G401.6 (cell line): ENCODE measurements around the gene CACNG6.

ENCODE experiments used
- FAIRE-seq: peaks from 2 replicates; lab custom pipeline; 2012; peaks lifted over from hg19 to GRCh38; lab: Jason Lieb, UNC

Gene CACNG6, protein sequence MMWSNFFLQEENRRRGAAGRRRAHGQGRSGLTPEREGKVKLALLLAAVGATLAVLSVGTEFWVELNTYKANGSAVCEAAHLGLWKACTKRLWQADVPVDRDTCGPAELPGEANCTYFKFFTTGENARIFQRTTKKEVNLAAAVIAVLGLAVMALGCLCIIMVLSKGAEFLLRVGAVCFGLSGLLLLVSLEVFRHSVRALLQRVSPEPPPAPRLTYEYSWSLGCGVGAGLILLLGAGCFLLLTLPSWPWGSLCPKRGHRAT

DNA sequence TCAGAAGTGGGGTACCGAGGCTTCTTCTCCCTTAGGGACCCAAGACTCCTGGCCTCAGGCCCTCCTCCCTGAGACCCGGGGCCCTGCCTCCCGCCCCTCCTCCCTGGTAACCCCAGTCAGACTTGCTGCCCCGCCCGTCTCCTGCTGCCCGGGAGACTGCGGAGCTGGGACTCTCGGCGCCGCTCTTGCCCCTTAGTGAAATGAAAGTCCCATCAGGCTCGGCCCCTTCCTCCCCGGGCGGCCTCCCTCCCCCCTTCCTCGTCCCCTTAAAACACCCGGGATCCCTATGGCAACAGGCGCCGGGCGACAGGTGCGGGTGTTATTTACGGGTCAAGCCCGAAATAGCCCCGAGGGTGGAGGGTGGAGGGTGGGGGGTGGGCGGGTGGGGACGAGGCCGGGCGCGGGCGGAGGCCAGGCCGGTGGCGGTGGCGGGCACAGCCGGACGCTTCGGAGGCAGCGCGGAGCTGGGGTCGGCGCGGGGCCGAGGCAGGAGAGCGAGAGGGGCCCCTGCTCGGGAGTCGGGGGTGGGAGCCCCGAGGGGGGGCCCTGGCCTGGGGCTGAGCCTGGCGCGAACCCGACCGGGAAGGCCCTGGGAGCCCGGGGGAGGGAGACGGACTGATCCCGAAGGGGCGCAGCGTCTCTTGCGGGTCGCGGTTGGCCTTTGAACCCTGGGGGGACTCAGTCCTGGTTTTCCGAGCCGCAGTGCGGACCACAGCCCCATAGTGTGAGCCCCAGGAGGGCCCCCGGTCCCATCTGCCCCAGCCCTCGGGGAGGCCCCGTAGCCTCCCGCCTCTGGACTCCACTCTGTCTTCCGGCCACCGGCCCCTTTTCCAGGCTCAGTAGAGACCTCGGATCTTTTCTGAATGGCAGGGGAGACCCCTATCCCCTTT, at the start of gene CACNG6:
CACNG6 (plus strand) TSS at position 414 of the 890 bp plus-strand sequence. CDS start 1,241 bp downstream, outside the sequence.
- no peak for FAIRE-seq

DNA sequence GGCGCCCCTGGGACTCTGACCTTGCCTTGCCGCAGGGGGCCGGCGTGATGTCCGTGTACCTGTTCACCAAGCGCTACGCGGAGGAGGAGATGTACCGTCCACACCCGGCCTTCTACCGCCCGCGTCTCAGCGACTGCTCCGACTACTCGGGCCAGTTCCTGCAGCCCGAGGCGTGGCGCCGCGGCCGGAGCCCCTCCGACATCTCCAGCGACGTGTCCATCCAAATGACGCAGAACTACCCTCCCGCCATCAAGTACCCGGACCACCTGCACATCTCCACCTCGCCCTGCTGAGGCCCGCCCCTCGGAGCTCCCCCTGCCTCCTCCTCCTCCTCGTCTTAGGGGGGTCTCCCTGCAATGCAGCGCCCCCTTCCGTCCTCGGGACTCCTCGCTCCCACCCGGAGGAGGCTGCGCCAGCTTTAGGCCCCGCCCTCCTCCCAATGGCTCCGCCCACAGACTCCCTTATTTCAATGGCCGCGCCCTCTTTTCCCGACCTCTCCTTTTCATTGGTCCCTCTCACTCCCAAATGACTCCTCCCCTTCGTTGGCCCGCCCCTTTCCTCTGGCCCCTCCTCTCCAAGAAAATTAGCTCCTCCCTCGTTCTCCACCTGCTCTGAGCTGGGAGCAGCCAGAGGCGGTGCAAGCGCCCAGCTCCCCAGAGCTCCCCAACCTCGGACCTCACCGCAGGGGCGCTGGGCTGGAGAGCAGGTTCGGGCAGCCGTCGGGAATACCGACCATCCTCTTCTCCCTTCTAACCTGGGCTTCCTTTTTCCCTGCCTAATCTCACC, 49.2 kb upstream of the CACNG6 start:
- no peak for FAIRE-seq

DNA sequence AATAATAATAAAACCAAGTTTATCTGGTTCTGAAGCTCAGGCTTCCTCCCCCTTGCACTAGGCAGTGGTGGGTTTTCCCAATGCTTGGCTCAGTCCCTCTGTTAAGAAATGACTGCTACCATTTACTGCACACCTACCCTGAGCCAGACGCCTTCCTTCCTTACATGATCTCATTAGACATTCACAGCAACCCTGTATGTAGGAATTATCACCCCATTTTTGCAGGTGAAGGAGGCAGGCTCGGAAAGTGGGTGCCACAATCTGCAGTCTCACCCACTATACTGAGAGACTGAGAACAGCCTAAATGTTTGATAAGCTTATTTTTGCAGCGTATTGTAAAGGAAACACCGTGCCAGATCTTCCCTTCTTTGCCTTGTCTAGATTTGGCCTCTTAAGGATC, 47.0 kb upstream of the CACNG6 start:
- FAIRE-seq = no peak

DNA sequence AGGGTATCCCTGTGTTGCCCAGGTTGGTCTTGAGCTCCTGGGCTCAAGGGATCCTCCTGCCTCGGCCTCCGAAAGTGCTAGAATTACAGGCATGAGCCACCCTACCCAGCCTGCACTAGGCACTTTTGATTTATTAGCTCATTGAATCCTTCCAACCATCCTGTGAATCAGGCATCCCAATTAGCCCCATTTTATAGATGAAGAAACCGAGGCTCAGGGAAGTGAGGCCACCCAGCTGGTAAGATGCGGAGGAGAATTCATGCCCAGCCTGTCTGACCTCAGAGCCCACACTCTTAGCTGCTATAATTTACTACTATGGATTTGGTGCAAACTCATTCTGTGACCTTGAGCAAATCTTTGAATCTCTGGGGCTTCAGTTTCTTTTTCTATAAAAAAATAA, 46.5 kb upstream of the CACNG6 start:
- no peak for FAIRE-seq

DNA sequence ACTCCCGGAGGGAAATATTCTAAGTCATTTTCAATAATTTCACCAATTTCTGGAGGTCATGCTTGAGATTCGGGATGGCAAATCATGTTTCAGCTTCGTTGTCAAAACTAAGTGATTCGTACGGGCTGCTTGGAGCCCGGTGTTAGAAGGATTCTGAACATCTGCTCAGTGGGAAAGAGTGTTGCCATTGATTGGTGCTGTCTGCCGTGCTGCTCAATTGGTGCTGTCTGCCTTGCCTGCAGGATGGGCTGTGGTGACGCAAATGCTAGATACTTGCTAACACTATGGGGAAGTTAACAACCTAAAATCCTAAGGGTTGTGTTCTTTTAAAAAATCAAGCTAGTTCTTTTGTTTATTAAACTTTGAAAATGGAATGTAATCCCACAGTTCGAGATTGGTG, 46.0 kb upstream of the CACNG6 start:
- FAIRE-seq = peak; percentile 71

DNA sequence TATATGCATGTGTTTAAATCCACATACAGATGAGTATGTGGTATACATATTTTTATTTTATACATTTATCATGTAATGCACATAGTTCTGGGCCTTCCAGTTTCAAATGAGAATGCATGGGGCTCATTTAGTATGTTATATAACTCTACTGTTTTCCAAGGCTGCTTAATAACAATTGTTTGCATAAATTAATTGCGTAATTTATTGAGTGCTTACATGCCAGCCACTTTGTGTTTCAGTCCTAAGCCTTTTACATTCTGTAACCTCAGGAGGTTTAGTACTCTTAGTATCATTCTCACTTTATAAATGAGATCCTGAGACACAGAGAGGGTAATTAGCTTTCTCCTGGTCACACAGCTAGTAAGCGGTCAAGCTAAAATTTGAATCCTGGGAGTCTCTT, 45.4 kb upstream of the CACNG6 start:
- no peak for FAIRE-seq

DNA sequence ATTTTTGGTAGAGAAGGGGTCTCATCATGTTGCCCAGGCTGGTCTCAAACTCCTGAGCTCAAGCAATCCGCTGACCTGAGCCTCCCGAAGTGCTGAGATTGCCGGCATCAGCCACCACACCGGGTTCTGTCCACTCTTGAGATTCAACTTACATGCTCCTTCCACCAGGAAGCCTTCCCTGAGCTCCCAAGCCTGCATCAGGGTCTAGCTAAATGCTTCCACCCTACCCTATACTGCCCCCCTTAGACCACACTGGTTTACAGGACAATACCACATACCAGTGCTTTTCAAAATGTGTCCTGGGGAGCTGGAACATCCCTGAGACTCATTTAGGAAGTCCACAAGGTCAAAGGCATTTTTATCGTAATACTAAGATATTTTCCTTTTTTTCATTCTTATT, 43.8 kb upstream of the CACNG6 start:
- peak; percentile 86 for FAIRE-seq

DNA sequence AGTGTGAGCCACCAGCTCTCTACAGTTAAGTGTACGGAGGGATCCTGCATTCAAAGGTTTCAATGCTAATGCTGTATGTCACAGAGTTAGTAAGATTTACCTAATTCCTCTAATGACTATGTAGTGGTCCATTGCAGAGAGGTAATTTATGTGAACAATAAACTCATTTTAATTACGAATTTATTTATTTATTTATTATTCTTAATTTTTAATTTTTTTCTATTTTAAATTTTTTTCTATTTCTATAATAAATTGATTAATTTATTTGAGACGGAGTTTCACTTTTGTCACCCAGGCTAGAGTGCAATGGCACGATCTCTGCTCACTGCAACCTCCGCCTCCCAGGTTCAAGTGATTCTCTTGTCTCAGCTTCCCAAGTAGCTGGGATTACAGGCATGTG, 42.8 kb upstream of the CACNG6 start:
- peak; percentile 62 for FAIRE-seq

DNA sequence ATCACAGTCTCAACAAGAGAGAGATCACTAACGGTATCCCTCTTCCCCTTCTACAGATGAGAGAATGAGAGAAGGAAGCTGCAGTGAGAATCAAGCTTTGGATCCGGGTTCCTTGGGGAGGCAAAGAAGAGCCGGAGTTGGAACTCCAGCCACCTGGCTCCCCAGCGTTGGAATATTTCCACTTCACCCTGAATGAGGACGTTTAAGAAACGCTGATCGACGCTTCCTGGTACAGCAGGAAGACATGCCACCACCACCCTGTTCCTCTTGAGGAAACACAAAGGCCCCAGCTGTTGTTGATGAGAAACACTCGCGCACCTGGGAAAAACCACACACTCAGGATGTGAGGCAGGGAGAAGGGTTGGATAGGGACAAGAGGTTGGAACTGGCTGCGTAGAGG, 40.0 kb upstream of the CACNG6 start:
- no peak for FAIRE-seq

DNA sequence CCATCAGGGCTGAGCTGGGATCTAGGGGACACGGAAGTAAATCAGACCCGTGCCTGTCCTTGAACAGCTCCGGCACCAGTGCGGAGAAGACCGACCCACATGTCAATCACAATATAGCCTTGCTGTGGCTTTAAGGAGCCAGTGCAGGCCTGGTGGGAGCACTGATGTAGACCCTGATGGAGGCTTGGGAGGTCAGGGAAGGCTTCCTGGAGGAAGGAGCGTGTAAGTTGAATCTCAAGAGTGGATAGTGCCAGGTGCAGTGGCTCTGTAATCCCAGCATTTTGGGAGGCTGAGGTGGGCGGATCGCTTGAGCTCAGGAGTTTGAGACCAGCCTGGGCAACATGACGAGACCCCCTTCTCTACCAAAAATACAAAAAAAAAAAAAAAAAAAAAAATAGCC, 39.5 kb upstream of the CACNG6 start:
- no peak for FAIRE-seq

DNA sequence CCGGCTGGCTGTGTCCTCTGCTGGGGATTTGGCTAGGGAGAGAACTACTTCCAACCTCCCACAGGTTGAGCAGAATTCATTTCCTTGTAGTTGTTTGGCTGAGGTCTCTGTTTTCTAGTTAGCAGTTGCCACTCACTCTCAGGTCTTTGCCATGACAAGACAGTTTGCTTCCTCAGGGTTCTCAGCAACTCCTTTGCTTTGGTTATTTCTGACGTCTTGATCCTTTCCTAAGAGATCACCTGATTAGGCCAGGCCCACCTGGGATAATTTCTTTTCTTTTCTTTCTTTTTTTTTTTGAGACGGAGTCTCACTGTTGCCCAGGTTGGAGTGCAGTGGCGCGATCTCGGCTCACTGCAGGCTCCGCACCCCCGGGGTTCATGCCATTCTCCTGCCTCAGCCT, 38.1 kb upstream of the CACNG6 start:
- no peak for FAIRE-seq

DNA sequence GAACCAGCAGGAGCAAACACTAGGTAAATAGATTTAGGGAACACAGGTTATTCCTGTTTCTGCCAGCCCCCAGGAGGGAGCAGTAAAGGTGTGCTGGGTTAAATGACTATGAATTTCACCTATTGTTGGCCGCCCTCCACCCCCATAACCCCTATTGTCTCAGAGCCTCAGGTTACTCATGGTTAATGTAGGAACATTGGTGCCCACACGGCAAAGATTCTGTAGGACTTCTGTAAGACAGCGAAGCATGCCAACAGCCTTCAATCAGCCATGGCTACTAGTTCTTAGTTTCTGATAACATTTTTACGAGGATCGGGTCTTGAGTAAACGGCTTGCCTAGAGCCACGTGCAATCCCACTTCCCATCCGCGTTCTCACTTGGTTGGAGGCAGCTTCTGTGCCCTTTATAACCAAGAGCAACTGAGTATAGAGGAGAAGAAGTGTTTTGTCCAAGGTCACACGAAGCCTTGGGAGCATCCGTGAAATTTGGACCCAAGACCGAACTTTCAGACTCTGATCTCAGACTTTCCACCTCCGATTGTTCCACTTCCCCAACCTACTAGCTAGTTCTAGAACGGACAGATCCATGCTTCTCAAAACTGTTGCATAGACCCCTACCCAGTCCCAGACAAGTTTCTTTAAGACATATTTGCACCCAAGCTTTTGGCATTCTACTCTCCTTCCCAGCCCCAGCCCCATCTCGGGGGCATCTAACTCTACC, 33.8 kb upstream of the CACNG6 start:
- FAIRE-seq = no peak

DNA sequence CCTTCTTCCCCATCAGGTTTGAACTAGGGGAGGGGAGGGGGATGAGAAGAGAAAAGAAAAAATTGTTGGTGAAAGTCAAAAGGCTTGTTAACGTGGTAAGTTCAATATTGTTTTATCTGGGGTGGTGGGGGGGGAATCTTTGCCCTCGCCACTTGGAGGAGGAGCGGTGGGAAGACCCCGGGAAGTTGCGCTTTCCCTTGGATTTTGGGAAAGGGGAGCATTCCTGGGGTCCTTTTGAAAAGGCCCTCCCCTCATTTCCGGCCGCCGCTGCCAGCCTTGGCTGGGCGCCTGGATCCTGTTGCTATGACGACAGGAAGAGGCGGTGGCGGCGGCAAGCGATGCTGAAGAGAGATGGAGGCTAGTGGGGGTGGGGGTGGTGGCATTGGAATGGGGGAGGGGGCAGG, 33.3 kb upstream of the CACNG6 start:
- no peak for FAIRE-seq

DNA sequence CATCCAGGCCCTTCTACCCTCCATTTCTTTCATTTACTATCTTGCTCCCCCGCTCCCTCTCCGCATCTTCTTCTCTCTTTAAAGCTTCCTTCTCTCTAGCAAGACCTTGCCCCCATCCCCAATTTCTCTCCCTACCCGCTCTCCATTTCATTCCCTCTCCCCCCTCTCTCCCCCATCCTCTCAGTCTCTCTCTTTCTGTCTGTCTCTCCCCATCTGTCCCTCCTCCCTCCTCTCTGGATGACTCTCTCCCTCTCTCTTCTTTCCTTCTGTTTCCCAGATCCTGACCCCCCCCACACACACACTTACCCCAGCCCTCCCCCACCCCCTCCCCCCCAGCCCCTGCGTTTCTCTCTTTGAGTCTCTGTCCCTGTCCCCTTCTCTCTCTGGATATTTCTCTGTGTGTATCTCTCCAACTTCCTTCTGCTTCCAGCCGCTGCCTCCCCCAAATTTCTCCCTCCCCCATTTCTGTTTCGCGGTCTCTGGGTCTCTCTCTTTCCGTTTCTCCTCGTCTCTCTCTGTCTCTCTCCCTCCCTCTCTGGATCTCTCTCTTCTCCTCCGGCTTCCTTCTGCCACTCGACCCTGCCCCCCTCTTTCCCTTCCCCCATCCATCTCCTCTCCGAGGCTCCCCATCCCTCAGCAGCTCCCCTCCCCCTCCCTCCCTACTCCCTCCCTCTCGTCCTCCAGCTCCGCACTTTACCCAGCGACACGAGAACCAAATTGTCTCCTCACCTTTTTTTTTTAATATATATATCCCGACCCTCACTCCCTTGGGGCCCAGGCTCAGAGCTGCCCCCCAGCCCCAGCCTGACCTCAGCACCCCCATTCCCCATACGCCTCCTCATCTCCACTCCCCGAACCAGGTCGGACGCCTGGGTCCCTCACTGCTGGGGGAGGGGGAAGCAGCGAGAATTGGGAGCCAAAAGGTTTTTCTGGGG, 32.3 kb upstream of the CACNG6 start:
- FAIRE-seq = no peak

DNA sequence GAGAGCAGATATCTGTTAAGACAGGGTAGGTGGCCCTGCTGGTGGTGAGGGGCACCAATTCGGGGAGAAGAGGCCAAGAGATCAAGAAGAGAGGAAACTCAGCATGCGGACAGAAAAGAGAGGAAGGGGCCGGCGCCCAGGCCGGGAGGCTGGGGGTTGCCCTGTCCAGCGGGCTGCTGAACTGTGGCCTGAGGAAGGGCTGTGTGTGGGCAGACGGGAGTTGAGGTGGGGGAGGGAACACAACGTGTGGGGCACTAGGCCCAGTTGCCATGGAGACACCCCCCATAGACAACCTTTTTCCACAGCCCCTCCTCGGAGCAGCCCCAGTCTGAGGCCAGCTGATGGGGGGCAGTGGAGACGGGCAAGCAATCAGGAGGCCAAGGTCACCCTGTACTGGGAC, 31.2 kb upstream of the CACNG6 start:
- no peak for FAIRE-seq

DNA sequence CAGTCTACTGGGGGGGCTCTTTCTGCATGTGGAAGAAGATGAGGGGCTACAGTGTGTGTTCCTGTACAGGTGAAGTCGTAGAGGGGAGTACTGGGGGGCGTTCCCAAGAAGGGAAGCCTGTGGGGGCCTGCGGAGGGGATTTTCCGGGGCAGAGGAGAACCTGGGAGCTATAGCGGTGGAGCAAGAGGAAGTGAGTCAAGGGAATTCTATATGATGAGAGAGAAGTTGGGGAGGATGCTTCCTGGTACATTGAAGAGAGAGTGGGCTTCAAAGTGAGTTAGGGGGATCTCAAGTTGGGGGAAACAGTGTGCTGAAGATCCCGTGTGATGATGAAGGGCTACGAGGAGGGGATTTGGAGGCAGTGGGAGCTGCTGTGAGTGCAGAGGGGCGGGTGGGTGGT, 30.6 kb upstream of the CACNG6 start:
- FAIRE-seq = no peak

DNA sequence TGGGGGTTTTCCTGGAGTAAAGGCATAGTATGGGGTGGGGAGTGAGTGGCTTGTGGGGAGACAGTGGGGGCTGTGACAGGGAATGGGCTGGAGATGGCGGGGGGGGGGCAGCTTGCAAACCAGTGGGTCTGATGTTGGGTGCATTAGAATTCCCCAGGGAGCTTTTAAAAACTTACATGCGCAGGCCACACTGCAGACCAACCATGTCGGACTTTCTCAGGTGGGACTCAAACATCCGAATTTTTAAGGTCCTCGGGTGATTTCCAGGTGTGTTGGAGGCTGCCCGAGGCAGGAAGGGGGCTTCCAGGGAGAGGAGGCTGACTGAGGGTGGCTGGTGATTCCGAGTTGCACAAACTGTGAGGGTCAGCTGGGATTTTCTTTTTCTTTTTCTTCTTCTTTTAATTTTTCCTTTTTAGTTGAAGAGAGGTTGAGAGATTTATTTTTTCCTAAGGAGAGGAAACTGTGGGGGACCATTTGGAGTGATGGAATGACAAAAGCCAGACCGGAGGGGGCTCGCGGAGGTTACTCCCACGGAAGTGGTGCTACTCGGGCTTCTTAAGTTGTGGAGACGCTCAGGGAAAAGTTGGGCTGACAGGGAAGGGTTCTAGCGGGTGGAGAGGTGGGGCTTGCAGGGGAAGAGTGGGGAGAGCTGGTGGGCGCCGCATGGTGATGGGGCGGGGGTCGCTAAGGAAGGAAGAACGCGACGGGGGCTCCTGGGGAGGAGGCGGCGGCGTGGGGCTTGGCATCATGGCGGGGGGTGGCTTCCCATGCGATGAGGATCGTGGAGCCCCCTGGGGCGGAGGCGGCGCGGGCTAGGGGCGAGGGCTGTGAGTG, 29.7 kb upstream of the CACNG6 start:
- peak; percentile 67 for FAIRE-seq

DNA sequence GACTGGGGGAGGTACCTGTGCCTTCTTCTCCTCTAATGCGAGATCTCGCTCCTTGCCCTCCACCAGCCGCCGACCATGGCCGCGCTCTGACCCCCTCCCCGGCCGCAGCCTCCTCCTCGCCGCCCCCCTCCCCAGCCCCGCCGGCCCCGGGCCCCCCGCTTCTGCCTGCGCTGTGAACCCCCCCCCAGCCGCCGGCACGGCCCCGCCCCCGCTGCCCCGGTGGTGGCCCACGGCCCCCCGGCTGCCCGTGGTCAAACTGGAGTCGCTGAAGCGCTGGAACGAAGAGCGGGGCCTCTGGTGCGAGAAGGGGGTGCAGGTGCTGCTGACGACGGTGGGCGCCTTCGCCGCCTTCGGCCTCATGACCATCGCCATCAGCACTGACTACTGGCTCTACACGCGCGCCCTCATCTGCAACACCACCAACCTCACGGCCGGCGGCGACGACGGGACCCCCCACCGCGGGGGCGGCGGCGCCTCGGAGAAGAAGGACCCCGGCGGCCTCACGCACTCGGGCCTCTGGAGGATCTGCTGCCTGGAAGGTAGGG, 28.5 kb upstream of the CACNG6 start, which contains the start of gene CACNG8:
CACNG8 (plus strand) TSS at position 51 of the 545 bp plus-strand sequence.
- FAIRE-seq = no peak

DNA sequence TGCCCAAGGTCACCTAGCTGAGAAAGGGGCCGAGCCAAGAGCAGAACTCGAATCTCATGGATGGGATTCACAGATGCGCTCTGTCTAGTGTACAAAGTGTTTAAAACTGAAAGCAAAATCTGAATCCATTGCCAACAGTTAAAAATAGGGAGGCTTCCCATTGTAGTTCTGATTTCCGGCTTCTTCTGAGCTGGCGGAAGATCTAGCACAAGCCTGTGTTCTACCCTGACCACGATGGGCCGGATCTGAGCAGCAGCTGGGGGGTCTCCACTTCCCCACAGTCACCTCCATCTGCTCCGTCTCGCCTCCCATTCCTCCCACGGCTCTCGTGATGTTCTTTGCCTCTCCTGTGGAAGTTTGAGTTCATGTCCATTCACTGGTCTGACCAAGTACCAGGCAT, 26.3 kb upstream of the CACNG6 start:
- FAIRE-seq = no peak

DNA sequence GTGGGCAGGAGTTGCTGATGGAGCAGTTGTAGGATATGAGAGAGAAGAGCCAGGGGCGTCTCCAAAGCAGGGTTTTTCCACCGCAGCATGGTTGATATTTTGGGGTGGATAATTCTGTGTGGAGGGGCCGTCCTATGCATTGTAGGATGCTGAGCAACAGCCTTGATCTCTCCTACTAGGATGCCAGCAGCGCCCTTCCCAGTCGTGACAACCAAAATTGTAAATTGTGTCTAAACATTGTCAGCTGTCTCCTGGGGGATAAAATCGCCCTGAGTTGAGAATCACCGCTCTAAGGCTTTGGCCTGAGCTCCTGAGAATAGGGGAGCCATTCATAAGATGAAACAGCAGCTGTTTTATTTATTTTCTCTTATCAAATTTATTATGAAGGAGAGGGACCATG, 24.5 kb upstream of the CACNG6 start:
- no peak for FAIRE-seq
